Body of pancreas (tissue), 4 donors: ENCODE measurements around the gene B3GALT5.

Experiments used
- POLR2A ChIP-seq, 3 donors: fragments of 450-650 bp; IDR thresholded peaks; one replicate each; pipeline ENCODE4 v1.6.1; 2016; ENCODE audit warnings: antibody characterized with exemption in 3 of 3, mild to moderate bottlenecking in 2 of 3
- TF ChIP-seq, protein P1 (sequence below), 7 experiments: fragments of 450-650 bp in 4 of 7; fragments of 200-600 bp in 3 of 7; sonication (generic) in 3 of 7; IDR thresholded peaks; one replicate each; pipeline ENCODE4 v1.5.1; 2016 to 2019; ENCODE audit warnings: antibody characterized with exemption in 7 of 7

GRCh38 chr21:39661121-39661520 lies 48.4 kb downstream of the B3GALT5 start:
- TF ChIP-seq, protein P1, sequence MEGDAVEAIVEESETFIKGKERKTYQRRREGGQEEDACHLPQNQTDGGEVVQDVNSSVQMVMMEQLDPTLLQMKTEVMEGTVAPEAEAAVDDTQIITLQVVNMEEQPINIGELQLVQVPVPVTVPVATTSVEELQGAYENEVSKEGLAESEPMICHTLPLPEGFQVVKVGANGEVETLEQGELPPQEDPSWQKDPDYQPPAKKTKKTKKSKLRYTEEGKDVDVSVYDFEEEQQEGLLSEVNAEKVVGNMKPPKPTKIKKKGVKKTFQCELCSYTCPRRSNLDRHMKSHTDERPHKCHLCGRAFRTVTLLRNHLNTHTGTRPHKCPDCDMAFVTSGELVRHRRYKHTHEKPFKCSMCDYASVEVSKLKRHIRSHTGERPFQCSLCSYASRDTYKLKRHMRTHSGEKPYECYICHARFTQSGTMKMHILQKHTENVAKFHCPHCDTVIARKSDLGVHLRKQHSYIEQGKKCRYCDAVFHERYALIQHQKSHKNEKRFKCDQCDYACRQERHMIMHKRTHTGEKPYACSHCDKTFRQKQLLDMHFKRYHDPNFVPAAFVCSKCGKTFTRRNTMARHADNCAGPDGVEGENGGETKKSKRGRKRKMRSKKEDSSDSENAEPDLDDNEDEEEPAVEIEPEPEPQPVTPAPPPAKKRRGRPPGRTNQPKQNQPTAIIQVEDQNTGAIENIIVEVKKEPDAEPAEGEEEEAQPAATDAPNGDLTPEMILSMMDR (IDR thresholded peaks at IDR 0.05), result no peak
- TF ChIP-seq POLR2A (IDR thresholded peaks at IDR 0.05), result no peak
